HG03442 (cell line): ENCODE measurements around the gene DPP6.
A peak's percentile ranks its signal among the peaks of the same experiment; 100 is the strongest.

ENCODE experiments used
- ATAC-seq: cut with Tn5 transposase; IDR thresholded peaks from one replicate; pipeline ENCODE4 v1.9.1; 2021; ENCODE audit warnings: mild to moderate bottlenecking, moderate library complexity; ENCODE audit not compliant: unreplicated experiment

Gene DPP6

DNA sequence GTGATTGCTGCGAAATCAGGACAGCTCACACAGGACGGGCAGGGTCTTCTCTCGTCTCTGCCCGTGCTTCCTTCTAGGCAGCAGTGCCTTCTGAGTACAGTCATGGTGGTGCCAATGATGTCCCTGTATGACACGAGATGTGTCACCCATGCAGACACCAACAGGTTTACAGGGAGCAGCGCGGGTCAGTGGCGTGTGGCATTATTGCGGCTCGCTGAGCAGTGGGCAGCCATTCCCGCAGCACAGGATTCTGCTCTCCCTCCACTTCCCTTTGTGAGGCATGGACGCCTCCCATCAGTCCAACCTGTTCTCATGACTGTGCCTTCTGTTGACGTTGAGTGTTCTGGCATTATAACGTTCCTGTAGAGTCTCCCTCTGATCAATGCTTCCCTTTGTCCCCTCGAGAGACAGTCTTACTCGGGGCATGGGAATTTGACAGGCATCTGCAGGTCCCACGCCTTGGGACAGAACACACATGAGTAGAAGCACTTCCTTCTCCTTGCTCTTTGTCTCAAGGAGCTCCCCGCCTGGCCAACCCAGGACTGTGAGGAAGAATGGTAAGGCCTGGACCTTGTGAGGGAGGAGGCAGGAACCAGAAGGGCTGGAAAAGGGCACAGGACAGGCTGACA, 731.2 kb downstream of the DPP6 start:
- ATAC-seq, result no peak

DNA sequence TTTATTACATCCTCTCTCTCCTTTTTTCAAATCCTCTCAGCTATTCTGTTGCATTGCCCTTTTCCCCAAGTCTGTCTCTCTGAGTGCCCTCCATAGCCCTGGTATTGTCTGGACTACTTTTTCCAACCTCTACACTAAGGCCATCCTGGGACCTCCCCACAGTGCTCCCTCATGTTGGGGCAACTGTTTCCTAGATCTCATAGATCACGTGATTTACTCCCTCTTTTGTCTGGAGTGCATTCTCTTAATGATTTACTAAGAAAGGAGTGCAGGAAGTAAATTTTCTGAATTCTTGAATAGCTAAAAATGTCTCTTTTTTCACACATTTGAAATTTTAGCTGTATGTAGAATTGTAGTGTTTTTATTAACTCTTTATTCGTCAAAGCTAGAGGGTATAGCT, 733.7 kb downstream of the DPP6 start:
- no peak for ATAC-seq

DNA sequence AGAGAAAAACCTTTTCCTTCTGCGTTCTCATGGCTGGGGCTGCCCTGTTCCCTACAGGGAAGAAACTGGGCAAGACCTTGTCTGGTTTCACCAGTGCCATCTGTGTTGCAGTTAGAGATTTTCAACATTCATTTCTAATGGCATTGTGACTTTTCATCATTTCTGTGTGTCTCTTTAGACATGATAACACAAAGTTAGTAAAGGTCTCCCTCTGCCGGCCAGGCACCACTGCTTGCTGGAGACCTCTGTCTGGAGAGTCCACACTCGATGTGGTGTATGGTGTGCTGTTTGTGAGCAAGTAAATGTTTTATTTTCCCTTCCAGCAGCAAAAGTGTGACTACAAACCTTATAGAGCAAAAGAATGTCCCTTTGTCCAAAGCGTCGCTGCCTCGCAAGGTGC, 737.2 kb downstream of the DPP6 start:
- ATAC-seq, result no peak

DNA sequence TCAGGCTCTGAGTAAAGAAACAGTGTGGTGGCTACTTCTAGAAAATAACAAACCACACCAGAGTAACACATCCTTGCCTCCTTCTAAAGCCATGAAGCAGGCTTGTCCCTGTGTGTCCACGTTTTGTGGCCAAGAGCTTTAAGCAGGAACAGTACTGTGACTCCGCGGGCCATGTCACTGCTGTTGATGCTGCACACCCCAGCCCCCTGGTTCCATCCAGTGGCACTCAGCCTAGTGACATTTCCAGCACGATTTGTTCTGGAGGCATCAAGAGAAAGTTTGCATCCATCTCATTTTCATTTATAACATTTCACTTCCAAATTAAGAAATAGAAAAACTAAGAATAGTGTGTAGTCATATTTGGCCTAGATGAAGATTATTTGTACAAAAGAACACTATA, 739.4 kb downstream of the DPP6 start:
- no peak for ATAC-seq

DNA sequence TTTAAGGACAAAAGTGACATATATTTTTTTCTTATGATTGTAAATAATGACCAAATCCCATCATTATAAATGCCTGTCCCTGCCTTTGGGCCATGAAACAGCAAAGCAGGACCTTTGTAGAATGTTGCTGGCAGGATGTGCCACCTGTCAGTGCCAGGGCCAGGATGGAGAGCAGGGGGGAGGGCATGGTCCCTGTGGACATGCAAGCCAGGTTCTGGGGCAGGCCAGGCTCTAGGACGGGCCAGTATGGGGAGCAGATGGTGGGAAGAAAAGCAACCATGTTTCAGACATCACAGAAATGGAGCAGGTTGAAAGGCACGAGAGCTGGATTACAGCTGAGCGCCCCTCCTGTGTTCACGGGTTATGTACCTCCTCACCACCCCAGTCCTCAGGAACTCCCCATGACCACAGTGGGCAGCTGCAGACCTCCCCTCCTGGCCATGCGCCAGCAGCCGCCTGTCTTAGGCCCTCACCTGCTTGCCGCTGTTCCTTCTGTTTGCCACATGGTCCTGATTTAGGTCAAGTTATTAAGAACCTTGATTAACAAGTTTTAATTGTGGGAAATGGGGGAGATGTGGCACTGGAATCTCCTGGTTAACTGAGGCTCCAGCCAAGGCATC, 740.3 kb downstream of the DPP6 start:
- no peak for ATAC-seq

DNA sequence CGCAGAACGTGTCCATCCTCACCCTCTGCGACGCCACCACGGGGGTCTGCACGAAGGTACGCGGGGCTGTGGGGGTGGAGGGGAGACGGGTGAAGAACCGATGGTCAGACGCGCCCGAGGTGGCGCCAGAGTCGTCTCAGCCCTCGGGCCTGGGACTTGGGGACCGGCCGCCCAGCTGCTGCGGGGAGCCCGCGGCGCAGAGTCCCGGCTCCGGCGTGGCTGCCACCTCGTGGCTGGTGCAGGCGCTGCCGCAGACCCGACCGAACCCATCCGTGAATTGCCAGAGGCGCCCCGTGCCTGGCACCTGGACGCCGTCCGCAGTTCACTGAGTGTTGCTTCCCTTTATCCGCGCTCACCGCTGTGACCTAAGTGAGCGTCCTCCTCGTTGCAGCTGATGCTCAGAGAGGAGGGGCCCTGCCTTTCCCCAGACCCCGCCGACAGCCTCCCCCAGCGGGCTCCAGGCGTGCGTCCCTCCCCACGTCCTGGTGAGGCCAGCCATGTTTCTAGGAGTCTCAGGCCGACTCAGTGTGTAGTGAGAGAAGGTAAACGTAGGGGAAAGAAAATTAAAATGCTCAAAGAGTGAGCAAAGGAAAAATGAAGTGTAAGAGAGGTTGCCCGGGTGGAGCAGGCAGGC, 742.1 kb downstream of the DPP6 start:
- ATAC-seq, result no peak

DNA sequence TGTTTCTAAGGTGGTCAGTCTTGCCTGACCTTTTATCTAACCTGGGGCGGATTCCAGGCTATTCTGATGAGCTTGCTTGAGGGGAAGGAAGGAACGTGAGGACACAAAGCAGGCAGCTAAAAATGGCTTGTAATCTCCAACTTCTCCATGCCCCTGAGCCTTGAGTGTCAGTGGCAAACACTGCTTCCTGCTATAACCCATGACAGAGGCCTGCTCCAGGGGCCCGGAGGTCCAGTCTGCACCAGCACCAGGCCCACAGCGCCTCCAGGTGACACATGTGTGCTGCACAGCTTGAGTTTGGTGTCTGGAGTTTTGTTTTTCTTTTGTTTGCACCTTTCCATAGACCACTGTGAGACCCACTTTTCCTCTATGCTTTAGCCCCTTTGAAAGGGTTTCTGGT, 742.8 kb downstream of the DPP6 start:
- no peak for ATAC-seq

DNA sequence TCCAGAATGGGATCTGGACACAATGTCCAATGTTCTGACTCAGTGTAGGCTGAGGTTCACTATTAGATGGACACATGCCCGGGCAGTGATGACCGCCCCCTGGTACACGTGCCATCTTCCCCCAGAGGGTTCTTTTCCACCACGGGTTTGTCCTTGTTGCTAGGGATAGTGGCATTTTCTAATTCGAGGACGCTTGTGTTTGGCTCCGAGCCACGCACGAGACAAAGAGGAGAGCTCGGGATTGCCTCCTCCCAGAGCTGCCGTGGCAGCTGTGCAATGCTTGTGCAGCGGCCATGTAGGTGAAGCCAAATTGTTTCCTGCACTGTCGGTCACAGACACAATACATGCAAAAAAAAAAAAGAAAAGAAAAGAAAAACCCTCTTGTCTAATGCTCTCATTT, 743.2 kb downstream of the DPP6 start:
- ATAC-seq, result no peak

DNA sequence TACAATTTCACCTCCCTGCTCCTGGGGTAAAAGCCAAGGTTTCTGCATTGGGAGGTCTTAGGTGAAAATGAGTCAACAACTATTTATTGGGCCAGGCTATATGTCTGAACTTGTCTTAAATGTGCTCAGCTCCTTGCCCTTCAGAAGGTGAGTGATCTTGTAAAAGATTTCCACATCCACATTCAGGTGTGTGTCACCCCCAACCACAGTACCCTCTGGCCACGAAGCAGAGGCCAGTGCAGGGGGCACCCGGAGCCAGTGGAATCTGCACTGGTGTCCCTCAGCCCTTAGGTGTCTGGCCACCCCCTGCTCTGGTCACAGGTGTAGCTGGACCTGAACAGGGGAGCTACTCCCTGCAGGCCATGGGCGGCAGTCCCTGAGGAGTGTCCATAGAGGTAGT, 752.3 kb downstream of the DPP6 start:
- no peak for ATAC-seq

DNA sequence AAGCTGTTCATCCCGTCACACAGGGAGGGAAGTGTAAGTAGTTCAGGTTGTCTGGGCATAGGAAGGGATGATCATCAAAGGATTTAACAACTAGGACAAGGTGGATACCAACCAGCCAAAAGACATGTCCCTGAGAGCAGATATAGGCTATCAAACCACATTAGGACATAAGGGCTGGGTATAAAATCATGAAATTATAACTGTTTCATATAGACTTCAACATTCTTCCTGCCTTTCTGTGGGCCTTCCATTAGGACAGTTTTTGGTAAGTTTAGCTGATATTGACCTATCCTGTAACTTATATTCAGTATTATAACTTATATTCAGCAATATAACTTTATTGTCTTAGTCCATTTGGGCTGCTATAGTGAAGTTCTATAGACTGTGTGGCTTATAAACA, 759.8 kb downstream of the DPP6 start:
- ATAC-seq, result no peak

DNA sequence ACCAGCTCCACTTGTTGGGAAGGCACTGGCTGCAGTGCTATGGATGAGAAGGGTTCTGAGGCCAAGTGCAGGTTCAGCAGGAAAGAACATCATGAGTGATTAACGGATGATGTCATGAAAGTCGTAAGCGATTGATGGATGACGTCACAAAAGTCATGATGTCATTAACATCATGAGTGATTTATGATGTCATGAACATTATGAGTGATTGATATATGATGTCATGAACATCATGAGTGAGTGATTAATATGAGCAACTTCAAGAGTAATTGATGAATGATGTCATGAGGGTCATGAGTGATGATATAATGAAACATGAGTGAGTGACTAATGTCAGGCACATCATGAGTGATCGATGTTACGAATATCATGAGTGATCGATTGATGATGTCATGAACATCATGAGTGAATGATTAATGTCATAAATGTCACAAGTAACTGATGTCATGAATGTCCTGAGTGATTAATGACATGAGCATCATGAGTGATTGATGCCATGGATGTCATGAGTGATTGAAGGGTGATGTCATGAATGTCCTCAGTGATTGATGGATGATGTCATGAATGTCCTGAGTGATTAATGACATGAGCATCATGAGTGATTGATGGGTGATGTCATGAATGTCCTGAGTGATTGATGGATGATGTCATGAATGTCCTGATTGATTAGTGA, 765.2 kb downstream of the DPP6 start:
- ATAC-seq, result no peak

DNA sequence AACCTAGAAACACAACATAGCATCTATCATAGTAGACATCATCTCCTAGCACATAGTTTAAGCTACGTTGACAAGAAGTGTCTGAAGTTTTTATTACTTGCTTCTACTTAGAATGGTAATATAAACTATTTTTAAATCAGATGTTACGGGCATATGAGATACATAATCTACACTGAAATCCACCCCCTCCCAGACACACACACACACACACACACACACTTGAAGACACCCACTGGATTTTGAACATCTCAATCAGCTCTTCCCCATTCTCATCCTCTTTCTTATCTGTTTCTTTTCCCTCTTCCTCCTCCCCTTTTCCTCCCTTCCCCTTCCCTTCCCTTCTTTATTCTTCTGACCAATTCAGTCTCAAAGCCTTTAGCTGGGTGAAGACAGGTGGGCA, 774.8 kb downstream of the DPP6 start:
- no peak for ATAC-seq

DNA sequence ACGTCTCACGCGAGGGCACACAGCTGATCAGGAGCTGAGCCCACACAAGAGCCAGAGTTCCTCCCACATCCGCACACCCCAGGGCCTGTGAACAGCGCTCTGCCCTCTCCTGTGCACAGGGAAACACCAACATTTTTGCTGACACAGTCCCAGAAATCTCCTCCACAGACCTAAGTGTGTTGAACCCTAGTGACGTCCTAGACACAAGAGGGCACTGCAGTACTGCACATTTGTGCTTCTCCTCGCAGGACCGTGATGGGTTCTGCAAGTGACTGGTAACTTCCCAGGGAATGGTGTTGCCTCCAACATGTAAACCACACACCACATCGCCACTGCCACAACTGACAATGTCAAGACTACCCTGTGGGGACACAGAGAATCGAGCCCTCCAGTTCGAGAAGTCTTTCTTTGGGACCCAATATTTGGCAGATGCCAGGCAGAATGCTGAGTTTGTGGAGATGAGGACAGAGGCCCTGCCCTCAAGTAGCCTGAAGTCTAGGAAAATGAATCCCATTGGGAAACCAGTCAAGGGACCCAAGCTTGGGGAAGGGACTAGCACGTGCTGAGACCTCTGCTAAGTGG, 780.5 kb downstream of the DPP6 start:
- no peak for ATAC-seq

DNA sequence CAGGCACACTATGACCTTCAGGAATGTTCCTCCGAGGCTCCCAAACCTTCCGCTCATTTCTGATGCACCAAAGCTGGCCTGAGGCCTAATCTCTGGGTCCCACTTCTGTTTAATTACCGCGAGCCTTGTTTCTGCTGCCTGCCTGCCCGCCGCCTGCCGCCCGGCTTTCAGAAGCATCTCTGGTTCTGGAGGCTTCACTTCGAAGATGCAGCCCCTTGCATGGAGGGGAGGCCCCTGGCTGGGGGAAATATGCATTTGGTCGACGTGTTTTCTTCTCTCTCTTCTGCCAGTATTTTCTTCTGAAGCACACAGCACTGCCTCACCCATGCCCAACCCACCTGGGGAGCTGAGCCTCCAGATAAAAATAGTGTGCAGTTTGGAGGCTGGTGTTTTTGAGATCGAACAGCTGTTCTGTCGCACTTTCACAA, 783.8 kb downstream of the DPP6 start:
- no peak for ATAC-seq

DNA sequence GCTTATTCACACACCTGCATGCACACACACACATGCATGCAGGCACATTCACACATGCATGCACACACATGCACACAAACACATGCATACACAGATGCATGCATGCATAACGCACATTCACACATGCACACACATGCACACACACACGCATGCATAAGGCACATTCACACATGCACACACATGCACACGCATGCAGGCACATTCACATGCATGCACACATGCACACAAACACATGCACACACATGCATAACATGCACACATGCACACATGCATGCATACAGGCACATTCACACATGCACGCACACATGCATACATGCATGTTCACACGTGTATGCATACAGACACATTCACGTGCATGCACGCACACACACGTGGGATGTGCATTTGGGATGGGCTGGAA, 784.9 kb downstream of the DPP6 start:
- ATAC-seq, result no peak

DNA sequence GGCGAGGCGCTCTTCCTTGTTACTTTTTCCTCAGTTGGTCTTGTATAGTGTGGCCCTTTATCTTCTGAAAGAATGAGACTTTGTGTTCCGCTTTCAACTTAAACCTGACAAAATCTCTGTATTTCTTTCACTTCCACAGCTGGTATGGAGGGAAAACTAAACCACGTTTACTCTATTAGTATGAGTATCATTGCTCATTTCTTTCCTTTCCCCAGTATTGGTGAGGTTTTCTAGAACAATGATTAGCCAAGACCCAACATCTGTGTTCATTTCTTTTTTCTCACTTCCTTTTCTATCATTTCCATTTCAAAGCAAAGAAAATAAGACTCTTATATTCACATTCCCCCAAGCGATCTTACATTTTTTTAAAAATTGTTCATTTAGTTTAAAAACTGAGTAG, 785.4 kb downstream of the DPP6 start:
- peak; percentile 86 for ATAC-seq

DNA sequence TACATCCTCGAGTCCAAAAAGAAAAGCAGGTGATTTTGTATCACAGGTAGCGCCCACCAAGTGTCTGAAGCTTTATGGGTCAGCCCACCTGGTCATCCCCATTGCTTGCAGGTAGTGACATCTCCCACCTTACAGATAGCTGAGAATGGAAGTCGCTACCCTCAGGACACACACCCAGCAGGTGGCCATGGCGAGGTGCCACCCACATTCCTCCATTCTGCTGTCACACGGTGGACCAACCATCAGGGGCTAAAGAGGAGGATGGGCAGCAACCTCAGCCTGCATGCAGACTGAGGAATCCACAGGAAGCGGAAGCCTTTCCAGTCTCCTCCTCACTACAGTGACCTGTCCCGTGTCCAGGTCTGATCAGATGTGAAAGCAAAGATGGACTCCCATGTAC, 787.9 kb downstream of the DPP6 start:
- ATAC-seq, result no peak

DNA sequence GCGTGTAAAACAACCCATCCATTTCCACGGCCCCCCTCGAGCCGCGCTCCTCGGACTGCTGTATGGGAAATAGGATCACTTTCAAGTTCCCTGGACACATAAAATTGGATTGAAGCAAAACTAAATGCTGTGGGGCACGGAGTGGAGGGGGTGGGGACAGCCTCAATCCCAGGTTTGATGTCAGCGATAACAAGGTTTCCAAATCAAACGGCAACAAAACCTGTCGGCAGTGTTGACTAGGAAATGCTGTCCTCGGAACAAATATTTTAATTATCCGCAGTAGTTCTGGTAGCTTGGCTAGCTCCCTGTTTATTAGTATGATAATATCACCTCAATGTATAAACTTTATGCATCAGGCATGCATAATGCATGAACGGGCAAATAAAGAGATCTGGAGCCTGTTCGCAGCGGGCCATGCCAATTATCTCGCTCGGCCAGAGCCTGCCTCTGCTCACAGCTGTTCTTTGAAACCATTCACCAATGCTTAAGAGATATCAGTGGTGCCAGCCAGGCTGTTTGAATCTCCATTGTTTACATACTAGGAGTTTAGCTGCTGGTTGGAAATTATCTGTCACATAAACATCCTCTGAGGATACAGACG, 789.6 kb downstream of the DPP6 start:
- no peak for ATAC-seq

DNA sequence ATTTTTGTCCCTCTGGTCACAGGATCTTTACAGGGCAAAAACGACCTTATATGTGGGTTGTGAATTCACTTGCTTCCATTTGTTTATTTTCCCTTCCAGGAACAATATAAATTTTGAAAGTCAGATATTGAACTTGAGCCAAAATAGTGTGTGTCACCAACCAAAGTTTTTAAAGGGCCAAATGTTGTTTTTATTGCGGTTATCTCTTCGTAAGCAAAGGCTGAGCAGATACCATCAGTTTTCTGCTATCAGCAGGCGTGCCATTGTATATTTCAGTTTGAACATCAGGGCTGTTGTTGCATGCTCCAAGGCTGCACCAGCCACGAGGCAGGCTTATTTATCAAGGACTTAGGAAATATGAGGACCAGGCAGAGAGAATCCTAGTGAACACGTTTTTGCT, 790.4 kb downstream of the DPP6 start:
- no peak for ATAC-seq

DNA sequence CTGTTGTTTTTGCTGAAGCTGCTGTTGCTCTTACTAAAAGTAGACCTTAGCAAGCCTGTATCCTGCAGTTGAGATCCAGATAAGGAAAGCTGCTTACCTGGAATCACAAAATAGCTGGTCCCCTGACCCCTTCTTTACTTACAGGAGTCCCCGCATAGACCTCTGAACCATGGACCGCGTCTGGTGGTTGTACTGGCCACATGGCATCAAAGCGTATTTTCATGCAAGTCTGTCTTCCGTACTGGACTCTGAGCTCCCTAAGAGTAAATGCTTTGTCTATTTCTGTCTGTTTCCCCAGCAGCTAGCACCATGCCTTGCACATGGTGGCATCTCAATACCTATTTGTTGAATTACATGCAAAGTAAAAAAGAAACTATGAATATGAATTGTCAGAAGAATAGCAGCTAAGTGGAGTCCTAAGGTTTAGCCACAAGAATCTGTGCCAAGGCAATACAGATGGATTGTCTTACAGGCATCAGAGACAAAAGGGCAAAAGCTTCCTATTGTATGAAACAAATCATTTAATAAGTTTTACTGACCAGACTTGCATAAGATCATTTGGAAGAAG, 791.6 kb downstream of the DPP6 start:
- ATAC-seq, result no peak

DNA sequence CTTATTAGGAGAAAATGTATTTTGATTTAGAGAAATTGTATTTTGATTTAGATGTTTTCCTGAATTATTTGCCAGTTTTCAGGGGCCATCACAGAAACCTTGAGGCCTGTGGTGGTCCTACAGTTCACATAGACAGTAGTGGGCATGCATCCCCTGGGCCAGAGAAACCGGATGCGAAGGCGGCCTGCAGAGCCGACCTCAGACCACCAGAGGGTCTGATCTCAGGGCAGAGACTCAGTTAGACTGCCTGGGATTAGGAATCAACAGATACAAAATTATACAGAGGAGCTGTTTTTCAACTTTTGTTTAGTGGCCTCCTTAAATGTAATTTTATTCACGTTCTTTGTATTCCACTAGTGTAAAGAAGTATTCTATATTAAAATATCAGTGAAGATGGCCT, 792.3 kb downstream of the DPP6 start:
- no peak for ATAC-seq
